Measurements from ENCODE around the gene DBH.

DNA sequence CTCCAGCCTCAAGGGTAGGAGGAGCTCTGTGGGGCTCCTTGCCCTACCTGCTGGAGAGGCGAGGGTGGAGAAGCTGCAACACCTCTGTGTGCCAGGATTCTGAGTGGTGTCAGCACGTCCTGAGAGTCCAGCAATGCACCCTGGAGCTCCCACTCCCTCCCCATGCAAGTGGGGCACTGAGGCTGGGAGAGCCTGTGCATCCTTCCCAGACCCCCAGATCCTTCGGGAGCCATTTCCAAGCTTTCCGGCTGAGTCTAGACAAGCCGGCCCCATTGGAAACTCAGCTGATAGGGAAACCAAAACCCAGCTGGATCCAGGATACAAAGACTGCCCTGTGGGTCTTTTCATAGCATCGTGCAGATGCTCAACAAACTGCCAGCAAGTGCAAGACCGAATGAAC lies 28.8 kb upstream of the DBH start:
- TF ChIP-seq, protein P1, sequence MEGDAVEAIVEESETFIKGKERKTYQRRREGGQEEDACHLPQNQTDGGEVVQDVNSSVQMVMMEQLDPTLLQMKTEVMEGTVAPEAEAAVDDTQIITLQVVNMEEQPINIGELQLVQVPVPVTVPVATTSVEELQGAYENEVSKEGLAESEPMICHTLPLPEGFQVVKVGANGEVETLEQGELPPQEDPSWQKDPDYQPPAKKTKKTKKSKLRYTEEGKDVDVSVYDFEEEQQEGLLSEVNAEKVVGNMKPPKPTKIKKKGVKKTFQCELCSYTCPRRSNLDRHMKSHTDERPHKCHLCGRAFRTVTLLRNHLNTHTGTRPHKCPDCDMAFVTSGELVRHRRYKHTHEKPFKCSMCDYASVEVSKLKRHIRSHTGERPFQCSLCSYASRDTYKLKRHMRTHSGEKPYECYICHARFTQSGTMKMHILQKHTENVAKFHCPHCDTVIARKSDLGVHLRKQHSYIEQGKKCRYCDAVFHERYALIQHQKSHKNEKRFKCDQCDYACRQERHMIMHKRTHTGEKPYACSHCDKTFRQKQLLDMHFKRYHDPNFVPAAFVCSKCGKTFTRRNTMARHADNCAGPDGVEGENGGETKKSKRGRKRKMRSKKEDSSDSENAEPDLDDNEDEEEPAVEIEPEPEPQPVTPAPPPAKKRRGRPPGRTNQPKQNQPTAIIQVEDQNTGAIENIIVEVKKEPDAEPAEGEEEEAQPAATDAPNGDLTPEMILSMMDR (IDR thresholded peaks at IDR 0.05), result no peak
- no peak for TF ChIP-seq POLR2A (IDR thresholded peaks at IDR 0.05)
- no peak for TF ChIP-seq POLR2AphosphoS5 (IDR thresholded peaks at IDR 0.05)

Measured in sigmoid colon (tissue), 4 donors.